Measurements from ENCODE around the gene MYLK. TPM values are rescaled to one million over a fixed set of nuclear protein-coding genes. Genes with fewer than 3 reads are reported as not detected.

The MYLK gene
- total RNA-seq, 1 donor: 807 TPM

DNA sequence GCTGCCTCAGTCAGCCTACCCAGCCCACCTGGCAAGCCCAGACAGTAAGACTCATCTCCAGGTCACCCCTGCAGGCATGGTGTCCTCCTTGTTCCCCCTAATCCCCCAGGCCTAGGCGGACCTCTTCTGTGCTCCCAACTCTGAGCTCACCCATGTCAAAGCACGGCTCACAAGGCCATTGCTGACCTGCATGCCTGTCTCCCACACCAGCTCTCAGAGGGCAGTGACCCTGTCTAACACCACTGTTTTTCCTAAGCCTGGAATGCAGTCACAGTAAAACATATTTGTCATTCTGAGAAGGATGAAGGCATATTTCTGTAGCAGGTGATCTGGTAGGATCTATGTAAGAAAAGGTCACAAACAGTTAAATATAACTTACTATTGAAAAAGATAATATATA, 189.0 kb downstream of the MYLK start:
- no peak overlapping the region for H3K4me3 ChIP-seq (ENCODE audit: low read depth, low read length)

DNA sequence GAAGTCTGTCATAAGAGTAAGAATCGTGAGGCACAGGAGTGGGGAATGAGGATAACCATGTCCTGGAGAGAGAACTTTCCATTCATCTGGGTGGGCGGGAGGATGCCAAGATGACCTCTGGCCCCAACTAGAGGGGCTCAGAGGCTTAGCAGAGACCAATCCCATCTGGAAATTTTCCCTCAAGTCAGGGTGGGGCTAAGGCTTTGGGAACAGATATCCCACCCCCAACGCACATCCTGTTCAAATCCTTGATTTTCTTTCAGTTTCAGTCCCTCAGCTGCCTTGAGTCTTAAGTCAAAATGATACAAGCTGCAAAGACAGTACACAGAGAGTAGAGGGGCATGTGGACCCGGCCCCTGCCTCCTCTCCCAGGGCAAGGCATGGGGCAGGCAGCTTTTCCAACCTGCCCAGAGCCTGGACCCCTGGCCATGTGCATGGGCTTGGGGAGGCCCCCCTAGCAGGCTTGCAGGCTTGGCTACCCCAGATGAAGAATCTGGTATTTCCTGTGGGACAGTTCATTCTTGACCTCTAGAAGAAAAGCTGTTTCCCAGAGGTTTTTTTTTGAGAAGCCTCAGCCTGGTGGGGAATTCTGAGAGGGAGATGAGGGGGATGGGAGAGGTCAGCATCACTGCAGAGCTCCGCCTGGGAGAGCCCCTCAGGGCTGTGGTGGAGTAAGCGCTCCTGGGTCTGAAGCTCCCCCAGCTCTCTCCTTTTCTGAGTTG, 189.6 kb downstream of the MYLK start:
- TF ChIP-seq, protein P1, sequence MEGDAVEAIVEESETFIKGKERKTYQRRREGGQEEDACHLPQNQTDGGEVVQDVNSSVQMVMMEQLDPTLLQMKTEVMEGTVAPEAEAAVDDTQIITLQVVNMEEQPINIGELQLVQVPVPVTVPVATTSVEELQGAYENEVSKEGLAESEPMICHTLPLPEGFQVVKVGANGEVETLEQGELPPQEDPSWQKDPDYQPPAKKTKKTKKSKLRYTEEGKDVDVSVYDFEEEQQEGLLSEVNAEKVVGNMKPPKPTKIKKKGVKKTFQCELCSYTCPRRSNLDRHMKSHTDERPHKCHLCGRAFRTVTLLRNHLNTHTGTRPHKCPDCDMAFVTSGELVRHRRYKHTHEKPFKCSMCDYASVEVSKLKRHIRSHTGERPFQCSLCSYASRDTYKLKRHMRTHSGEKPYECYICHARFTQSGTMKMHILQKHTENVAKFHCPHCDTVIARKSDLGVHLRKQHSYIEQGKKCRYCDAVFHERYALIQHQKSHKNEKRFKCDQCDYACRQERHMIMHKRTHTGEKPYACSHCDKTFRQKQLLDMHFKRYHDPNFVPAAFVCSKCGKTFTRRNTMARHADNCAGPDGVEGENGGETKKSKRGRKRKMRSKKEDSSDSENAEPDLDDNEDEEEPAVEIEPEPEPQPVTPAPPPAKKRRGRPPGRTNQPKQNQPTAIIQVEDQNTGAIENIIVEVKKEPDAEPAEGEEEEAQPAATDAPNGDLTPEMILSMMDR (IDR thresholded peaks at IDR 0.05; ENCODE audit: insufficient read depth, low read depth, low read length): no peak
- peak; percentile 80 for DNase-seq (ENCODE audit: low read depth)

More for the DNA sequence above, 189.0 kb downstream of the MYLK start:
- TF ChIP-seq, protein P1 (IDR thresholded peaks at IDR 0.05; ENCODE audit: insufficient read depth, low read depth, low read length): no peak
- no peak for DNase-seq (ENCODE audit: low read depth)

DNA sequence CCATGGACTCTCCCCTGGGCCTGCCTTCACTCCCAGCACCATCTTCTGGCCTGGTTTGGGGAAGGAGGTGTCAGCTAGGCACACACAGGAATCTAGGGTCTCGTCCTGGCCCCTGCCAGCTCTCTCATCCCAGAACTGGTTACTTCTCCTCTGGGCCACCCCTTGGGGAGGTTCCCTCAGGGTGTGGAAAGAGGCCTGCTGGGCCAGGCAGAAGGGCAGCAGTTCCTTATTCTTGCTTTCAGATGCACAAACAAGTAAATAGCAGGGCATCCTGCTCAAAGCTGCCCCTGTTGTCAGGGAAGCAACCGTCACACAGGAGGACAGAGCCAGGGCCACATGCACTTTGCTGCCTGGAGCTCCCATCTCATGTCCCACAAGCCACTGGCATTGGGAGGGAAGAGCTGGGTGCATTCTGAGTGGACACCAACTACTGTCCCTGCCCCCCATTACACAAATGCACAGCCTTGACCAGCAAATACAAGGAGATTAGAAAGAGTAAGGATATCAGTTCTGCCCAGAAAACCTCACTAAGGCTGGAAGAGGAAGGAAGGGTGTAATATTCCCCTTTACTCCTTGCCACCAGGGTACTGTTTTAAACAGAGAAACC, 190.4 kb downstream of the MYLK start:
- H3K4me3 ChIP-seq (ENCODE audit: low read depth, low read length): no peak overlapping the region
- TF ChIP-seq, protein P1 (IDR thresholded peaks at IDR 0.05; ENCODE audit: insufficient read depth, low read depth, low read length): no peak
- DNase-seq (ENCODE audit: low read depth): no peak

More for the DNA sequence above, 189.6 kb downstream of the MYLK start:
- H3K4me3 ChIP-seq (ENCODE audit: low read depth, low read length): peak overlapping the region; percentile 11

DNA sequence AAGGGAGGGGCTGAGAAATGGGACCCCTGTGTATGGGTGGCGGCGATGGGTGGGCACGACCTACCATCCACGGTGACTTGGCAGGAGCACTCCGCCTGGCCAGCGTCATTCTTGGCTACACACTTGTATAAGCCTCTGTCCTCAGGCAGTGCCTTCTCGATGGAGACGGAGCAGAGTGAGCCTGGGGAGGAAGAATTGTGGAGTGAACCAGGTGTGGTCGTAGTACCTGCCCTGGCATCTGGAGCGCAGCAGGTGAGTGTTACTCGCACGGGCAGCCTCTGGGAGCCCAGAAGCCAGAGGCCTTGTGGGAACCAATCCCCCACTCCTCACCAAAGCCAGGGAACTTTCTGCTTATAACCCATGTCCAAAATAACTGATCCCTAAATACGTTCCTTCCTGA, 191.5 kb downstream of the MYLK start:
- no peak for DNase-seq (ENCODE audit: low read depth)
- no peak overlapping the region for H3K4me3 ChIP-seq (ENCODE audit: low read depth, low read length)
- TF ChIP-seq, protein P1 (IDR thresholded peaks at IDR 0.05; ENCODE audit: insufficient read depth, low read depth, low read length): no peak

DNA sequence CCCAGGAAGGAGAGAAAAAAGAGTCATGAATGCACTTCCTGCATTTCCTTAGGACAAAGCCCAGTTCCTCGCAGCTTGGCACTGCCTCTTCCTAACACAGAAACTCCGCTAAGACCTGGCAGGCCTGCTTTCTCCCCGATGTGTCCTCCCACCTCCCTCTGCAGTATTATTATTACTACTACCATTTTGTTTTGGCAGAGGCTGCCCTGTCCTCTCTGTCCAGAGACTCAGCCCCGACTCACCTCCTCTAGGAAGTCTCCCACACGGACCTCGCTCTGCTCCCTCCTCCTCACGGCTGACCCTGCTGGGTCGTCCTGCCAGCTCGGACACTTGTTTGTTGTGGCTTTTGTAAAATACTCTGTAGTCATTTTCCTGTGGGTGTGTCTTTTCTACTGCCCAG, 192.1 kb downstream of the MYLK start:
- no peak overlapping the region for H3K4me3 ChIP-seq (ENCODE audit: low read depth, low read length)
- no peak for DNase-seq (ENCODE audit: low read depth)
- TF ChIP-seq, protein P1 (IDR thresholded peaks at IDR 0.05; ENCODE audit: insufficient read depth, low read depth, low read length): no peak

DNA sequence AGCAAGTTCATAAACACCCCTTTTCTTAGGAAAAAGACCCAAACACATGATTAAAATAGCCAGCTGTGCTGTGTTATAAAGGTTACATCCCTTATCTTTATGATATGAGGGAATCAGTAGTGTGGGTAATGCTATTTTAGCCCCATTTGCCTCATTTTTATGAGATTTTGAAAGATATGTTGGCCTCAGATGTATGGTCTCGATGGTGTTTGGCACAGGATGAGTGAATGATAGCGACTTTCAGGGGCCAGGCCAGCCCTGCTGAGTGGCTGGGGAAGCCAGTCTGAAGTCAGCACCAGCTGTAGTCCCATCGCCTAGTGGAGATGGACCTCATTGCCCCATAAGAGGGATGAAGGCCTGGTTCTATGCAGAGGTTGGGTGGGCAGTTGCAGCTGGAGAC, 194.3 kb downstream of the MYLK start:
- TF ChIP-seq, protein P1 (IDR thresholded peaks at IDR 0.05; ENCODE audit: insufficient read depth, low read depth, low read length): no peak
- no peak overlapping the region for H3K4me3 ChIP-seq (ENCODE audit: low read depth, low read length)
- peak; percentile 69 for DNase-seq (ENCODE audit: low read depth)
